ENCODE measurements around the gene NFE2L3. TPM values are rescaled to one million over a fixed set of nuclear protein-coding genes. Genes with fewer than 3 reads are reported as not detected.
"Not testable (repeated sequence)": the region's sequence is repeated elsewhere in the genome, so short reads cannot be mapped to it uniquely, and the experiment has no call there.

The NFE2L3 gene
- total RNA-seq, 5 donors from 2014 or later (not counting 1 experiment from before 2014, with no cell fraction given) = 1.8 to 6.2 (median 5.1) TPM

DNA sequence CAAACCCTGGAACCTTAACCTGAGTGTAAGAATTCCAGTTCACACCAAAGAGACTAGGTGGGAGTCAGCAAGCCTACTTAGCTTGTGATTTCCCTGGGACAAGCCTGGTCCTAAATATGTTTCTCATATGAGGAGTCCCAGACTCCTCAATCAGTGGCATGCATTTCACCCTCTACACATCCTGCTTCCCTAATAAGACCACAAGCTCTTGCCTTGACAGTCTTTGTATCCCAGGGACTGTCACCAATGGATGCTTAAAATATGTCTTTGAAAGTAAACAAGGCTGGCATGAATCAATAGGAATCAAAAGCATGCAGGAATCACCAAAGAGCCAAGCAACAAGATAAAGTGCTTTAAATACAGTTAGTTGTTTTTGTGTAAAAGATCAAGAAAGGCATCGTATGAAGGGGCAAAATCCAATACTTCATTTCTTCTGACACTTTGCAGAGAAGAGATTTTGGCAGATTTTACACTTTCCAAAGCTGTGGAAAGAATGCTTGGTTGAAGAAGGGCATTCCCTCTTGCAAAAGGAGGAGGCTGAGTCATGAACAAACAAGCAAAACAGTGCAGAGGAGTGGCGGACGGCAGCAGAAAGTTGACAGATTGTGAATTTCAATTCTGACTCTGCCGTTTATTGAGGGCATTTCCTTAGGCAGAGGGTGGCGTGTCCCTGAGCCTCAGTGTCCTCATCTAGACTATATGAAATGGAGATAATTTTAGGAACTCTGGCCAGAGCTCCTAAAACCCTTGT lies 8.5 kb upstream of the NFE2L3 start:
- Mint-ChIP-seq H3K36me3 (no peaks in the 10 kb centered on the region), H3K4me1 (no peaks in the 10 kb centered on the region), H3K4me3 (no peak overlapping the region), H3K27ac (no peak overlapping the region), H3K9me3 (no peaks in the 10 kb centered on the region), H3K27me3 (peaks cover 0 to 8% of the 10 kb centered on the region in 2 donors)
- 69% methylated on average over 2 of the region's 5 CpGs for WGBS (ENCODE audit: insufficient coverage)
- Histone ChIP-seq H3K4me3 (ENCODE audit: control insufficient read depth in 1 of 2, extremely low read depth in 1 of 2, low read length in 1 of 2) (no peak overlapping the region), H3K36me3 (ENCODE audit: control insufficient read depth in 2 of 2, extremely low read depth in 1 of 2, insufficient read depth in 1 of 2, low read length in 1 of 2) (no peaks in the 10 kb centered on the region), H3K27ac (ENCODE audit: low read length) (no peak overlapping the region), H3K9me3 (no peaks in the 10 kb centered on the region), H3K4me1 (ENCODE audit: control insufficient read depth in 1 of 2, extremely low read depth in 1 of 2, insufficient read depth in 2 of 2, low read length in 2 of 2) (no peaks in the 10 kb centered on the region), H3K27me3 (replicated peaks in 1 of 2; ENCODE audit: control insufficient read depth in 2 of 2, extremely low read depth in 1 of 2, insufficient read depth in 2 of 2, low read length in 1 of 2) (peaks cover 0 to 15% of the 10 kb centered on the region in 2 experiments)
- ChIA-PET POLR2A (no interaction called here), CTCF (interaction anchor here in 1 of 2 donors (0.6 kb wide), 1 partner anchor 141 kb away, joined by 3 read pairs; no protein-coding TSS in a partner anchor)
- ATAC-seq (replicated peaks in 1 of 4) = no peak
- no peak for DNase-seq

DNA sequence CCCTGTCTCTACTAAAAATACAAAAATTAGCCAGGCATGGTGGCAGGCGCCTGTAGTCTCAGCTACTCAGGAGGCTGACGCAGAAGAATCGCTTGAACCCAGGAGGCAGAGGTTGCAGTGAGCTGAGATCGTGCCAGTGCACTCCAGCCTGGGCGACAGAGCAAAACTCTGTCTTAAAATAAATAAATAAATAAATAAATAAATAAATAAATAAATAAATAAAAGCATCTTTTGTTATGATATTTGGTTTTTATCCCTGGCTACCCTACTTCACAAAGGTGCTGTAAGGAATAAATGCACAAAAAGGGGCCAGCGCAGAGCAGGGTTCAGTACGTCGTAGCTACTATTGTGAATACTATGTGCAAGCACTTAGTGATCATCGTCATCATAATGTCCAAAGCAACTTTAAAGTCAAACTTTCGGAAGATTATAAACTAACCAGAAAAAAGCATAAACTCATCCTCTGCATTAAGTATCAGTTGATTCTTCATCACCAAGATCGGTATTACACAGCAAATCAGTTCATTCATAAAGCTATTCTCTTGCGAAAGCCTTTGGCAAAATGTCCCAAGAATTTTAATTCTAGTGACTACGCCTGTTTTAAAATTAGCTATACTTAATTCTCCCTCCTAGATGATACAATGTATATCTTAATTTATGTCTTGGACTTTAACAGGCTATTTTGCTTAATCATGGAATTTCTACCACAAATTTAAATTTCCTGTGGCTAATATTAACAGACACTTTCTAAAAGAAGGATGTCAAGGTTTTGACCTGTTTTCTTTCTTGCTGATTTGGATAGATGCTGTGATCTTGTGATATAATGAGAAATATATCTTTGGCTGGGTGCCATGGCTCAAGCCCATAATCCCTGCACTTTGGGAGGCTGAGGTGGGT lies 7.6 kb upstream of the NFE2L3 start:
- H3K4me1 Mint-ChIP-seq = no peaks in the 10 kb centered on the region
- Histone ChIP-seq H3K27me3 (replicated peaks in 1 of 2; ENCODE audit: control insufficient read depth in 2 of 2, extremely low read depth in 1 of 2, insufficient read depth in 2 of 2, low read length in 1 of 2) (peaks cover 0 to 12% of the 10 kb centered on the region in 2 experiments), H3K27ac (ENCODE audit: low read length) (no peak overlapping the region), H3K4me1 (ENCODE audit: control insufficient read depth in 1 of 2, extremely low read depth in 1 of 2, insufficient read depth in 2 of 2, low read length in 2 of 2) (no peaks in the 10 kb centered on the region), H3K4me3 (ENCODE audit: control insufficient read depth in 1 of 2, extremely low read depth in 1 of 2, low read length in 1 of 2) (no peak overlapping the region), H3K36me3 (ENCODE audit: control insufficient read depth in 2 of 2, extremely low read depth in 1 of 2, insufficient read depth in 1 of 2, low read length in 1 of 2) (no peaks in the 10 kb centered on the region), H3K9me3 (no peaks in the 10 kb centered on the region)
- ChIA-PET POLR2A (no interaction called here), CTCF (interaction anchor here in 1 of 2 donors (0.5 to 0.6 kb wide), 2 partner anchors 51 to 1012 kb away, joined by 3 read pairs; no protein-coding TSS in a partner anchor)
- no peak overlapping the region for H3K4me3 Mint-ChIP-seq
- H3K9me3 Mint-ChIP-seq = no peaks in the 10 kb centered on the region
- WGBS (ENCODE audit: insufficient coverage) = 89% methylated on average over 5 of the region's 13 CpGs
- no peak overlapping the region for H3K27ac Mint-ChIP-seq
- no peaks in the 10 kb centered on the region for H3K36me3 Mint-ChIP-seq
- DNase-seq = no peak
- peaks cover 0 to 8% of the 10 kb centered on the region in 2 donors for H3K27me3 Mint-ChIP-seq
- ATAC-seq (replicated peaks in 1 of 4) = no peak

DNA sequence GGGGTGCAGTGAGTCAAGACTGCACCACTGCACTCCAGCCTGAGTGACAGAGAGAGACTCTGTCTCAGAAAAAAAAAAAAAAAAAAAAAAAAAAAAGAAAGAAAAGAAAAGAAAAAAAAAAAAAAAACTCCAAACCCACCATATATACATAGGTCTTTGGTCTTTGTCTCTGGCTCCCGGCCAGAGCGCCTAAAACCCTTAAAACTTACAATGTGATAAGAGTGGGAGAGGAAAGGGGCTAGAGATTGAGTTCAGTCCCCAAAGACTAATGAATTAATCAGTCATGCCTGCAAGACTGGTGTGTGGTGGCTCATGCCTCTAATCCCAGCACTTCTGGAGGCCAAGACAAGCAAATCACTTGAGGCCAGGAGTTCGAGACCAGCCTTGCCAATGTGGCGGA lies 6.8 kb upstream of the NFE2L3 start:
- H3K27me3 Mint-ChIP-seq = peaks cover 0 to 8% of the 10 kb centered on the region in 2 donors
- Histone ChIP-seq H3K4me3 (ENCODE audit: control insufficient read depth in 1 of 2, extremely low read depth in 1 of 2, low read length in 1 of 2) (no peak overlapping the region), H3K36me3 (ENCODE audit: control insufficient read depth in 2 of 2, extremely low read depth in 1 of 2, insufficient read depth in 1 of 2, low read length in 1 of 2) (no peaks in the 10 kb centered on the region), H3K4me1 (ENCODE audit: control insufficient read depth in 1 of 2, extremely low read depth in 1 of 2, insufficient read depth in 2 of 2, low read length in 2 of 2) (no peaks in the 10 kb centered on the region), H3K9me3 (no peaks in the 10 kb centered on the region), H3K27ac (ENCODE audit: low read length) (no peak overlapping the region), H3K27me3 (replicated peaks in 1 of 2; ENCODE audit: control insufficient read depth in 2 of 2, extremely low read depth in 1 of 2, insufficient read depth in 2 of 2, low read length in 1 of 2) (peaks cover 0 to 12% of the 10 kb centered on the region in 2 experiments)
- H3K27ac Mint-ChIP-seq = no peak overlapping the region
- CTCF ChIA-PET = no interaction called here
- DNase-seq = no peak
- H3K36me3 Mint-ChIP-seq = no peaks in the 10 kb centered on the region
- H3K4me1 Mint-ChIP-seq = no peaks in the 10 kb centered on the region
- ATAC-seq (replicated peaks in 1 of 4) = no peak
- H3K4me3 Mint-ChIP-seq = no peak overlapping the region
- H3K9me3 Mint-ChIP-seq = no peaks in the 10 kb centered on the region
- POLR2A ChIA-PET = no interaction called here
- WGBS (ENCODE audit: insufficient coverage) = no CpG with 5 or more reads among the region's 4 CpGs

DNA sequence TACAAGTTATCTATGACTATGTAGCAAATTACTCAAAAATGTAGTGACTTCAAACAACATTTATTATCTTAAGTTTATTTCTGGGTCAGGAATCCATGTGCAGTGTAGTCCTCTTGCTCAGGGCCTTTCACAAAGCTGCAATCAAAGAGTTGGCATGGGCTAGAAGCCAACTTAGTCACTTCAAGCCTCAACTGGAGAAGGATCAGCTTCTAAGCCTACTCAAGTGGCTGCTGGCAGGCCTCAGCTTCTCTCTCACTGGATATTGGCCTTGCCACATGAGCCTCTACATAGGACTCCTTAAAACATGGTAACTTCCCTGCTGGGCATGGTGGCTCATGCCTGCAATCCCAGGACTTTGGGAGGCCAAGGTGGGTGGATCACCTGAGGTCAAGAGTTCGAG lies 5.0 kb upstream of the NFE2L3 start:
- no peak overlapping the region for H3K4me3 Mint-ChIP-seq
- Histone ChIP-seq H3K27me3 (replicated peaks in 1 of 2; ENCODE audit: control insufficient read depth in 2 of 2, extremely low read depth in 1 of 2, insufficient read depth in 2 of 2, low read length in 1 of 2) (peaks cover 0 to 10% of the 10 kb centered on the region in 2 experiments), H3K36me3 (ENCODE audit: control insufficient read depth in 2 of 2, extremely low read depth in 1 of 2, insufficient read depth in 1 of 2, low read length in 1 of 2) (no peaks in the 10 kb centered on the region), H3K27ac (ENCODE audit: low read length) (no peak overlapping the region), H3K4me3 (ENCODE audit: control insufficient read depth in 1 of 2, extremely low read depth in 1 of 2, low read length in 1 of 2) (no peak overlapping the region), H3K9me3 (no peaks in the 10 kb centered on the region), H3K4me1 (ENCODE audit: control insufficient read depth in 1 of 2, extremely low read depth in 1 of 2, insufficient read depth in 2 of 2, low read length in 2 of 2) (peaks cover 9 to 14% of the 10 kb centered on the region in 2 experiments)
- peaks cover 12% of the 10 kb centered on the region in 3 donors for H3K4me1 Mint-ChIP-seq
- H3K9me3 Mint-ChIP-seq = no peaks in the 10 kb centered on the region
- WGBS (ENCODE audit: insufficient coverage) = 100% methylated on average over 1 of the region's 1 CpG
- ChIA-PET CTCF (no interaction called here), POLR2A (interaction anchor here in 1 of 2 donors (0.6 kb wide), 1 partner anchor 121 kb away, joined by 3 read pairs; no protein-coding TSS in a partner anchor)
- no peaks in the 10 kb centered on the region for H3K36me3 Mint-ChIP-seq
- H3K27me3 Mint-ChIP-seq = peaks cover 0 to 8% of the 10 kb centered on the region in 2 donors
- ATAC-seq (replicated peaks in 1 of 4) (no peak), DNase-seq (no peak)
- H3K27ac Mint-ChIP-seq = no peak overlapping the region

DNA sequence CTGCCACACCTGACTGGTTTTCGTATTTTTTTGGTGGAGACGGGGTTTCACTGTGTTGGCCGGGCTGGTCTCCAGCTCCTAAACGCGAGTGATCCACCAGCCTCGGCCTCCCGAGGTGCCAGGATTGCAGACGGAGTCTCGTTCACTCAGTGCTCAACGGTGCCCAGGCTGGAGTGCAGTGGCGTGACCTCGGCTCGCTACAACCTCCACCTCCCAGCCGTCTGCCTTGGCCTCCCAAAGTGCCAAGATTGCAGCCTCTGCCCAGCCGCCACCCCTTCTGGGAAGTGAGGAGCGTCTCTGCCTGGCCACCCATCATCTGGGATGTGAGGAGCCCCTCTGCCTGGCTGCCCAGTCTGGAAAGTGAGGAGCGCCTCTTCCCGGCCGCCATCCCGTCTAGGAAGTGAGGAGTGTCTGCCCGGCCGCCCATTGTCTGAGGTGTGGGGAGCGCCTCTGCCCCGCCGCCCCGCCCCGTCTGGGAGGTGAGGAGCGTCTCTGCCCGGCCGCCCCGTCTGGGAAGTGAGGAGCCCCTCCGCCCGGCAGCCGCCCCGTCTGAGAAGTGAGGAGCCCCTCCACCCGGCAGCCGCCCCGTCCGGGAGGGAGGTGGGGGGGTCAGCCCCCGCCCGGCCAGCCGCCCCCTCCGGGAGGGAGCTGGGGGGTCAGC lies 4.2 kb upstream of the NFE2L3 start:
- 96% methylated on average over 3 of the region's 43 CpGs for WGBS (ENCODE audit: insufficient coverage)
- H3K4me3 Mint-ChIP-seq; H3K36me3 ChIP-seq (ENCODE audit: control insufficient read depth in 2 of 2, extremely low read depth in 1 of 2, insufficient read depth in 1 of 2, low read length in 1 of 2); H3K36me3 Mint-ChIP-seq; H3K9me3 ChIP-seq; DNase-seq; ATAC-seq (replicated peaks in 1 of 4); H3K4me3 ChIP-seq (ENCODE audit: control insufficient read depth in 1 of 2, extremely low read depth in 1 of 2, low read length in 1 of 2); H3K27ac Mint-ChIP-seq; H3K27me3 ChIP-seq (replicated peaks in 1 of 2; ENCODE audit: control insufficient read depth in 2 of 2, extremely low read depth in 1 of 2, insufficient read depth in 2 of 2, low read length in 1 of 2); H3K27me3 Mint-ChIP-seq; H3K27ac ChIP-seq (ENCODE audit: low read length); CTCF ChIA-PET; H3K9me3 Mint-ChIP-seq: not testable (repeated sequence)
- peaks cover 9 to 14% of the 10 kb centered on the region in 2 experiments for H3K4me1 ChIP-seq (ENCODE audit: control insufficient read depth in 1 of 2, extremely low read depth in 1 of 2, insufficient read depth in 2 of 2, low read length in 2 of 2)
- POLR2A ChIA-PET = interaction anchor here in 1 of 2 donors (0.6 kb wide), 1 partner anchor 120 kb away, joined by 3 read pairs; no protein-coding TSS in a partner anchor
- H3K4me1 Mint-ChIP-seq = peaks cover 12% of the 10 kb centered on the region in 3 donors

DNA sequence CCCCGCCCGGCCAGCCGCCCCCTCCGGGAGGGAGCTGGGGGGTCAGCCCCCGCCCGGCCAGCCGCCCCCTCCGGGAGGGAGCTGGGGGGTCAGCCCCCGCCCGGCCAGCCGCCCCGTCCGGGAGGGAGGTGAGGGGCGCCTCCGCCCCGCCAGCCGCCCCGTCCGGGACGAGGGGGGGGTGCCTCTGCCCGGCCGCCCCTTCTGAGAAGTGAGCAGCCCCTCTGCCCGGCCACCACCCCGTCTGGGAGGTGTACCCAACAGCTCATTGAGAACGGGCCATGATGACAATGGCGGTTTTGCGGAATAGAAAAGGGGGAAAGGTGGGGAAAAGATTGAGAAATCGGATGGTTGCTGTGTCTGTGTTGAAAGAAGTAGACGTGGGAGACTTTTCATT lies 3.7 kb upstream of the NFE2L3 start:
- H3K27ac Mint-ChIP-seq, CTCF ChIA-PET, POLR2A ChIA-PET: not testable (repeated sequence)

More for the DNA sequence above, 3.7 kb upstream of the NFE2L3 start:
- not testable (repeated sequence) for H3K4me3 ChIP-seq (ENCODE audit: control insufficient read depth in 1 of 2, extremely low read depth in 1 of 2, low read length in 1 of 2); ATAC-seq (replicated peaks in 1 of 4); H3K36me3 Mint-ChIP-seq; DNase-seq; H3K9me3 Mint-ChIP-seq; H3K36me3 ChIP-seq (ENCODE audit: control insufficient read depth in 2 of 2, extremely low read depth in 1 of 2, insufficient read depth in 1 of 2, low read length in 1 of 2); H3K9me3 ChIP-seq; H3K27me3 ChIP-seq (replicated peaks in 1 of 2; ENCODE audit: control insufficient read depth in 2 of 2, extremely low read depth in 1 of 2, insufficient read depth in 2 of 2, low read length in 1 of 2); H3K27ac ChIP-seq (ENCODE audit: low read length); H3K27me3 Mint-ChIP-seq; H3K4me3 Mint-ChIP-seq
- peaks cover 16 to 17% (median 16%) of the 10 kb centered on the region in 3 donors for H3K4me1 Mint-ChIP-seq
- WGBS (ENCODE audit: insufficient coverage) = 93% methylated on average over 5 of the region's 29 CpGs
- H3K4me1 ChIP-seq (ENCODE audit: control insufficient read depth in 1 of 2, extremely low read depth in 1 of 2, insufficient read depth in 2 of 2, low read length in 2 of 2) = peaks cover 10 to 18% of the 10 kb centered on the region in 2 experiments
